Measurements from ENCODE around the gene SLC41A2. TPM values are rescaled to one million over a fixed set of nuclear protein-coding genes. Genes with fewer than 3 reads are reported as not detected.

SLC41A2 gene
- total and polyA plus RNA-seq, 7 donors = 6.5 to 24.6 (median 19.7) TPM

GRCh38 chr12:104964856-104965205 is 6.7 kb upstream of the SLC41A2 start:
- Histone ChIP-seq H3K4me3 (no peak overlapping the region), H3K27me3 (no peaks in the 10 kb centered on the region), H3K27ac (no peak overlapping the region), H3K9me3 (no peaks in the 10 kb centered on the region), H3K36me3 (no peaks in the 10 kb centered on the region), H3K4me1 (no peaks in the 10 kb centered on the region)
- intact Hi-C loops (cut with DNase I) = no loop called here
- no peak for DNase-seq
- TF ChIP-seq EP300 (IDR thresholded peaks at IDR 0.05) (no peak), POLR2A (IDR thresholded peaks at IDR 0.05) (no peak)
- 74 to 77% methylated on average over 2 of the region's 2 CpGs for WGBS, 2 donors

- DNase-seq = no peak
- Histone ChIP-seq H3K4me3 (no peak overlapping the region), H3K9me3 (no peaks in the 10 kb centered on the region), H3K27ac (no peak overlapping the region), H3K36me3 (no peaks in the 10 kb centered on the region), H3K27me3 (no peaks in the 10 kb centered on the region), H3K4me1 (peaks cover 0 to 3% (median under 1%) of the 10 kb centered on the region in 4 donors)
- WGBS, 2 donors = 78 to 87% methylated on average over 8 of the region's 8 CpGs
- intact Hi-C loops (cut with DNase I) = no loop called here
- TF ChIP-seq EP300 (IDR thresholded peaks at IDR 0.05) (no peak), POLR2A (IDR thresholded peaks at IDR 0.05) (no peak), POLR2AphosphoS5 (IDR thresholded peaks at IDR 0.05) (no peak), CTCF (IDR thresholded peaks at IDR 0.05) (no peak)
Observed at GRCh38 chr12:104964167-104964855, 6.2 kb upstream of the SLC41A2 start.

- 83 to 88% methylated on average over 6 of the region's 6 CpGs for WGBS, 2 donors
- Histone ChIP-seq H3K9me3 (no peaks in the 10 kb centered on the region), H3K27me3 (no peaks in the 10 kb centered on the region), H3K4me1 (peaks cover 0 to 9% (median 6%) of the 10 kb centered on the region in 4 donors), H3K4me3 (no peak overlapping the region), H3K27ac (no peak overlapping the region), H3K36me3 (no peaks in the 10 kb centered on the region)
- intact Hi-C loops (cut with DNase I) = no loop called here
- TF ChIP-seq EP300 (IDR thresholded peaks at IDR 0.05) (no peak), POLR2A (IDR thresholded peaks at IDR 0.05) (no peak)
- DNase-seq = no peak
Observed at GRCh38 chr12:104963757-104964156, 5.7 kb upstream of the SLC41A2 start.

GRCh38 chr12:104960464-104960863 is 2.4 kb upstream of the SLC41A2 start:
- H3K36me3 ChIP-seq = no peaks in the 10 kb centered on the region
- WGBS, 2 donors = 95 to 96% methylated on average over 4 of the region's 4 CpGs
- no peaks in the 10 kb centered on the region for H3K9me3 ChIP-seq
- DNase-seq = no peak
- TF ChIP-seq CTCF (IDR thresholded peaks at IDR 0.05) = no peak
- TF ChIP-seq POLR2AphosphoS5 (IDR thresholded peaks at IDR 0.05) = no peak
- TF ChIP-seq POLR2A (IDR thresholded peaks at IDR 0.05) = no peak
- TF ChIP-seq EP300 (IDR thresholded peaks at IDR 0.05) = no peak
- no peak overlapping the region for H3K27ac ChIP-seq
- peaks cover 0 to 17% (median 9%) of the 10 kb centered on the region in 4 donors for H3K4me1 ChIP-seq
- no peak overlapping the region for H3K4me3 ChIP-seq
- H3K27me3 ChIP-seq = no peaks in the 10 kb centered on the region
- intact Hi-C loops (cut with DNase I) = no loop called here

GRCh38 chr12:104959335-104959841 is 1.3 kb upstream of the SLC41A2 start:
- peak overlapping the region in 3 of 4 donors; percentile 84 to 90 (median 88) for H3K4me3 ChIP-seq
- intact Hi-C loops (cut with DNase I) = no loop called here

GRCh38 chr12:104958805-104959334 is 780 bp upstream of the SLC41A2 start:
- TF ChIP-seq EP300 (IDR thresholded peaks at IDR 0.05) (no peak), CTCF (IDR thresholded peaks at IDR 0.05) (peak in 1 of 4 experiments; percentile 19)
- H3K27ac ChIP-seq = peak overlapping the region; percentile 80 to 83 (median 82)
- 16 to 53% methylated on average over 14 of the region's 14 CpGs for WGBS, 2 donors

More at GRCh38 chr12:104959335-104959841, 1.3 kb upstream of the SLC41A2 start:
- no peak for DNase-seq
- TF ChIP-seq EP300 (IDR thresholded peaks at IDR 0.05) (no peak), POLR2A (IDR thresholded peaks at IDR 0.05) (no peak), POLR2AphosphoS5 (IDR thresholded peaks at IDR 0.05) (no peak)
- 12 to 44% methylated on average over 2 of the region's 2 CpGs for WGBS, 2 donors
- H3K9me3 ChIP-seq = no peaks in the 10 kb centered on the region
- H3K4me1 ChIP-seq = peaks cover 0 to 17% (median 9%) of the 10 kb centered on the region in 4 donors
- H3K36me3 ChIP-seq = no peaks in the 10 kb centered on the region
- H3K27ac ChIP-seq = peak overlapping the region in 3 of 4 donors; percentile 7 to 83 (median 81)
- H3K27me3 ChIP-seq = no peaks in the 10 kb centered on the region

More at GRCh38 chr12:104958805-104959334, 780 bp upstream of the SLC41A2 start:
- intact Hi-C loops (cut with DNase I) = no loop called here
- DNase-seq = no peak
- no peaks in the 10 kb centered on the region for H3K9me3 ChIP-seq
- no peaks in the 10 kb centered on the region for H3K27me3 ChIP-seq
- H3K36me3 ChIP-seq = no peaks in the 10 kb centered on the region
- H3K4me1 ChIP-seq = peaks cover 0 to 17% (median 9%) of the 10 kb centered on the region in 4 donors
- peak overlapping the region; percentile 77 to 90 (median 86) for H3K4me3 ChIP-seq

All from sigmoid colon (tissue), 7 donors.